Stimulated activated memory B cell treated with anti-CD40 and anti-IgM and Interleukin-4, amounts not matched to agents 10 μg/mL and 1 μg/mL and 100 μg/mL, for 72 hours (primary cell): ENCODE results near the gene TRAPPC2L.

Source experiments
- ATAC-seq: fragments of 150-1000 bp; cut with Tn5 transposase; 2 replicates; pipeline ENCODE4 v1.10.0; 2021
- H3K27ac Mint-ChIP-seq: one replicate; pipeline ENCODE4 v1.8.0; 2022; ENCODE audit warnings: mild to moderate bottlenecking, mixed read lengths
- H3K27me3 Mint-ChIP-seq: one replicate; pipeline ENCODE4 v1.8.0; 2022; ENCODE audit warnings: mixed read lengths
- H3K36me3 Mint-ChIP-seq: one replicate; pipeline ENCODE4 v1.8.0; 2022; ENCODE audit warnings: mixed read lengths
- H3K4me1 Mint-ChIP-seq: one replicate; pipeline ENCODE4 v1.8.0; 2022; ENCODE audit warnings: mixed read lengths
- H3K4me3 Mint-ChIP-seq: one replicate; pipeline ENCODE4 v1.8.0; 2022; ENCODE audit warnings: mild to moderate bottlenecking, moderate library complexity, mixed read lengths
- H3K9me3 Mint-ChIP-seq: one replicate; pipeline ENCODE4 v1.8.0; 2022; ENCODE audit warnings: mixed read lengths

The TRAPPC2L gene

GRCh38 chr16:88856122-88856827 lies 652 bp upstream of the TRAPPC2L start:
- Mint-ChIP-seq H3K9me3 (no peaks in the 10 kb centered on the region), H3K4me3 (peak overlapping the region; percentile 95), H3K4me1 (peaks cover 37% of the 10 kb centered on the region), H3K36me3 (peaks cover 14% of the 10 kb centered on the region), H3K27me3 (no peaks in the 10 kb centered on the region), H3K27ac (peak overlapping the region; percentile 82)
- ATAC-seq = peak; percentile 60

GRCh38 chr16:88857728-88858339 lies 907 bp downstream of the TRAPPC2L start:
- ATAC-seq = peak; percentile 71
- H3K27ac Mint-ChIP-seq = peak overlapping the region; percentile 82
- no peaks in the 10 kb centered on the region for H3K9me3 Mint-ChIP-seq
- H3K4me1 Mint-ChIP-seq = peaks cover 37% of the 10 kb centered on the region
- peaks cover 13% of the 10 kb centered on the region for H3K36me3 Mint-ChIP-seq
- H3K27me3 Mint-ChIP-seq = no peaks in the 10 kb centered on the region
- peak overlapping the region; percentile 95 for H3K4me3 Mint-ChIP-seq

- Mint-ChIP-seq H3K9me3 (no peaks in the 10 kb centered on the region), H3K4me3 (no peak overlapping the region), H3K27me3 (no peaks in the 10 kb centered on the region), H3K36me3 (peaks cover 13% of the 10 kb centered on the region), H3K4me1 (peaks cover 31% of the 10 kb centered on the region), H3K27ac (no peak overlapping the region)
- ATAC-seq = no peak
These were observed 2.6 kb downstream of the TRAPPC2L start for GRCh38 chr16:88859381-88860091.

- Mint-ChIP-seq H3K9me3 (no peaks in the 10 kb centered on the region), H3K27ac (no peak overlapping the region), H3K4me3 (no peak overlapping the region), H3K27me3 (peaks cover 6% of the 10 kb centered on the region), H3K36me3 (peaks cover 13% of the 10 kb centered on the region), H3K4me1 (peaks cover 15% of the 10 kb centered on the region)
- no peak for ATAC-seq
These were observed 4.4 kb downstream of the TRAPPC2L start for GRCh38 chr16:88861359-88861758.

- no peak overlapping the region for H3K27ac Mint-ChIP-seq
- no peak for ATAC-seq
- H3K4me3 Mint-ChIP-seq = no peak overlapping the region
- H3K36me3 Mint-ChIP-seq = peaks cover 13% of the 10 kb centered on the region
- peaks cover 22% of the 10 kb centered on the region for H3K27me3 Mint-ChIP-seq
- peaks cover 17% of the 10 kb centered on the region for H3K4me1 Mint-ChIP-seq
- no peaks in the 10 kb centered on the region for H3K9me3 Mint-ChIP-seq
These were observed 6.0 kb downstream of the TRAPPC2L start for GRCh38 chr16:88862968-88863367.

GRCh38 chr16:88863426-88863825 lies 6.5 kb downstream of the TRAPPC2L start:
- ATAC-seq = no peak
- no peak overlapping the region for H3K27ac Mint-ChIP-seq
- H3K27me3 Mint-ChIP-seq = peaks cover 27% of the 10 kb centered on the region
- H3K9me3 Mint-ChIP-seq = no peaks in the 10 kb centered on the region
- no peak overlapping the region for H3K4me3 Mint-ChIP-seq
- peaks cover 13% of the 10 kb centered on the region for H3K36me3 Mint-ChIP-seq
- H3K4me1 Mint-ChIP-seq = peaks cover 14% of the 10 kb centered on the region

GRCh38 chr16:88864099-88864498 lies 7.2 kb downstream of the TRAPPC2L start:
- Mint-ChIP-seq H3K4me1 (peaks cover 10% of the 10 kb centered on the region), H3K9me3 (no peaks in the 10 kb centered on the region), H3K27ac (no peak overlapping the region), H3K36me3 (peaks cover 13% of the 10 kb centered on the region), H3K27me3 (peaks cover 33% of the 10 kb centered on the region), H3K4me3 (no peak overlapping the region)
- peak; percentile 25 for ATAC-seq

- Mint-ChIP-seq H3K36me3 (peaks cover 13% of the 10 kb centered on the region), H3K27me3 (peaks cover 38% of the 10 kb centered on the region), H3K4me3 (no peak overlapping the region), H3K9me3 (no peaks in the 10 kb centered on the region), H3K27ac (no peak overlapping the region), H3K4me1 (peaks cover 10% of the 10 kb centered on the region)
- ATAC-seq = peak; percentile 44
These were observed 7.6 kb downstream of the TRAPPC2L start for GRCh38 chr16:88864521-88864920.

GRCh38 chr16:88865310-88865709 lies 8.4 kb downstream of the TRAPPC2L start:
- H3K27ac Mint-ChIP-seq = no peak overlapping the region

GRCh38 chr16:88865742-88866141 lies 8.8 kb downstream of the TRAPPC2L start:
- Mint-ChIP-seq H3K4me3 (no peak overlapping the region), H3K9me3 (no peaks in the 10 kb centered on the region), H3K27me3 (peaks cover 50% of the 10 kb centered on the region), H3K36me3 (peaks cover 10% of the 10 kb centered on the region), H3K4me1 (peaks cover 19% of the 10 kb centered on the region), H3K27ac (no peak overlapping the region)
- ATAC-seq = no peak

More at GRCh38 chr16:88865310-88865709, 8.4 kb downstream of the TRAPPC2L start:
- H3K9me3 Mint-ChIP-seq = no peaks in the 10 kb centered on the region
- H3K27me3 Mint-ChIP-seq = peaks cover 46% of the 10 kb centered on the region
- peaks cover 16% of the 10 kb centered on the region for H3K4me1 Mint-ChIP-seq
- H3K4me3 Mint-ChIP-seq = no peak overlapping the region
- no peak for ATAC-seq
- H3K36me3 Mint-ChIP-seq = peaks cover 13% of the 10 kb centered on the region

GRCh38 chr16:88866151-88866920 lies 9.4 kb downstream of the TRAPPC2L start, which contains the start of gene PABPN1L:
TSS of gene PABPN1L (minus strand) at chr16:88866660. CDS start at chr16:88866606, 54 bp downstream.
- Mint-ChIP-seq H3K27me3 (peaks cover 56% of the 10 kb centered on the region), H3K4me3 (no peak within 1 kb of the TSS), H3K36me3 (peaks cover 7% of the 10 kb centered on the region), H3K9me3 (no peaks in the 10 kb centered on the region), H3K27ac (no peak within 1 kb of the TSS), H3K4me1 (peaks cover 25% of the 10 kb centered on the region)
- ATAC-seq = no peak

GRCh38 chr16:88867581-88868246 lies 10.8 kb downstream of the TRAPPC2L start:
- H3K4me3 Mint-ChIP-seq = no peak overlapping the region
- ATAC-seq = no peak
- H3K27ac Mint-ChIP-seq = no peak overlapping the region
- H3K4me1 Mint-ChIP-seq = peaks cover 38% of the 10 kb centered on the region
- no peaks in the 10 kb centered on the region for H3K9me3 Mint-ChIP-seq
- peaks cover under 1% of the 10 kb centered on the region for H3K36me3 Mint-ChIP-seq
- H3K27me3 Mint-ChIP-seq = peaks cover 66% of the 10 kb centered on the region

GRCh38 chr16:88868974-88869672 lies 12.2 kb downstream of the TRAPPC2L start:
- Mint-ChIP-seq H3K4me3 (no peak overlapping the region), H3K9me3 (no peaks in the 10 kb centered on the region), H3K36me3 (peaks cover 3% of the 10 kb centered on the region), H3K27me3 (peaks cover 66% of the 10 kb centered on the region), H3K4me1 (peaks cover 50% of the 10 kb centered on the region), H3K27ac (no peak overlapping the region)
- ATAC-seq = no peak

GRCh38 chr16:88869673-88869980 lies 12.7 kb downstream of the TRAPPC2L start:
- no peak for ATAC-seq
- H3K4me3 Mint-ChIP-seq = no peak overlapping the region
- peaks cover 53% of the 10 kb centered on the region for H3K4me1 Mint-ChIP-seq
- H3K27ac Mint-ChIP-seq = no peak overlapping the region
- H3K27me3 Mint-ChIP-seq = peaks cover 66% of the 10 kb centered on the region
- no peaks in the 10 kb centered on the region for H3K9me3 Mint-ChIP-seq
- peaks cover 7% of the 10 kb centered on the region for H3K36me3 Mint-ChIP-seq
